Neural cell (in vitro differentiated cells): ENCODE data around the gene SEMA7A.

Experiments
- MXI1 ChIP-seq: fragments of 450-650 bp; conservative IDR thresholded peaks from 2 replicates; pipeline ENCODE4 v1.6.1; 2014; ENCODE audit warnings: antibody characterized with exemption, mild to moderate bottlenecking; ENCODE audit not compliant: poor library complexity, severe bottlenecking
- POLR2AphosphoS5 ChIP-seq: IDR thresholded peaks from 2 replicates; pipeline ENCODE4 v1.6.1; 2012

- TF ChIP-seq MXI1: no peak
- no peak for TF ChIP-seq POLR2AphosphoS5
These were observed 16.5 kb downstream of the SEMA7A start for GRCh38 chr15:74417225-74417624.
